HCT116 (cell line): Measurements from ENCODE around the gene CASP1.
"Not testable (repeated sequence)": the region's sequence is repeated elsewhere in the genome, so short reads cannot be mapped to it uniquely, and the experiment has no call there.

Source experiments
- CTCF ChIP-seq, 3 experiments: fragments of 200-600 bp in 1 of 3; sonication (generic) in 1 of 3; IDR thresholded peaks in 2 of 3; conservative IDR thresholded peaks in 1 of 3; 2 replicates each; pipeline ENCODE4 v1.5.1; 2012 to 2017; ENCODE audit warnings: low read depth in 2 of 3, low read length in 2 of 3, antibody characterized with exemption in 1 of 3, borderline replicate concordance in 1 of 3, control low read depth in 1 of 3, mild to moderate bottlenecking in 1 of 3, mixed read lengths in 1 of 3, mixed run types in 1 of 3, moderate library complexity in 1 of 3; ENCODE audit not compliant: insufficient read depth in 1 of 3
- EZH2 ChIP-seq: fragments of 200-600 bp; sonication (generic); IDR thresholded peaks from 2 replicates; pipeline ENCODE4 v1.6.1; 2017; ENCODE audit warnings: antibody characterized with exemption, mixed run types
- EZH2phosphoT487 ChIP-seq: fragments of 200-600 bp; IDR thresholded peaks from 2 replicates; pipeline ENCODE4 v1.6.1; 2018; ENCODE audit warnings: antibody characterized with exemption, borderline replicate concordance

- not testable (repeated sequence) for TF ChIP-seq CTCF (IDR thresholded peaks at IDR 0.05 in 2 of 3, conservative IDR thresholded peaks at IDR 0.05 in 1 of 3; ENCODE audit: borderline replicate concordance in 1 of 3, insufficient read depth in 1 of 3, low read depth in 2 of 3, low read length in 2 of 3); EZH2phosphoT487; EZH2
Observed at GRCh38 chr11:105080171-105080906, 45.4 kb upstream of the CASP1 start.
